H1 (cell line): ENCODE data around the gene TRIM47. TPM values are rescaled to one million over a fixed set of nuclear protein-coding genes. Genes with fewer than 3 reads are reported as not detected.

ENCODE experiments used
- ATF3 ChIP-seq: IDR thresholded peaks from 2 replicates; pipeline ENCODE4 v1.6.1; 2011; ENCODE audit warnings: low read depth, mild to moderate bottlenecking, low read length; ENCODE audit not compliant: insufficient read depth
- BACH1 ChIP-seq: IDR thresholded peaks from 2 replicates; pipeline ENCODE4 v1.6.1; 2012; ENCODE audit warnings: low read length, improper control_type of control experiment
- BCL11A ChIP-seq, 2 experiments: IDR thresholded peaks; one replicate each; pipeline ENCODE4 v1.6.1; 2011; ENCODE audit warnings: low read depth in 2 of 2, low read length in 2 of 2, mild to moderate bottlenecking in 2 of 2
- BRCA1 ChIP-seq: IDR thresholded peaks from 2 replicates; pipeline ENCODE4 v1.6.1; 2012; ENCODE audit warnings: low read depth, low read length, improper control_type of control experiment
- CBX5 ChIP-seq: fragments of 300-800, 300-1000 bp; sonication (generic); IDR thresholded peaks from 2 replicates; pipeline ENCODE4 v1.7.1; 2016; ENCODE audit warnings: antibody characterized with exemption, low read length, low read depth
- CBX8 ChIP-seq: fragments of 300-800, 300-1000 bp; sonication (generic); IDR thresholded peaks from 2 replicates; pipeline ENCODE4 v1.7.1; 2016; ENCODE audit warnings: low read depth, low read length, borderline replicate concordance
- CHD2 ChIP-seq: IDR thresholded peaks from 2 replicates; pipeline ENCODE4 v1.6.1; 2012; ENCODE audit warnings: low read length, improper control_type of control experiment
- EP300 ChIP-seq, 2 experiments: IDR thresholded peaks; 1 replicate in 1 of 2; 2 replicates in 1 of 2; pipeline ENCODE4 v1.6.1; 2011 to 2012; ENCODE audit warnings: low read depth in 2 of 2, low read length in 2 of 2, mild to moderate bottlenecking in 2 of 2, borderline replicate concordance in 1 of 2, inconsistent platforms in 1 of 2, moderate library complexity in 1 of 2
- GTF2F1 ChIP-seq: IDR thresholded peaks from 2 replicates; pipeline ENCODE4 v1.6.1; 2012; ENCODE audit warnings: low read depth, low read length, improper control_type of control experiment, borderline replicate concordance
- JUND ChIP-seq: IDR thresholded peaks from 2 replicates; pipeline ENCODE4 v1.6.1; 2011; ENCODE audit warnings: mild to moderate bottlenecking, improper control_type of control experiment, low read length
- KDM4A ChIP-seq: IDR thresholded peaks from one replicate; pipeline ENCODE4 v1.7.1; 2012; ENCODE audit warnings: low read depth, mild to moderate bottlenecking, moderate library complexity, low read length, inconsistent platforms; ENCODE audit not compliant: severe bottlenecking
- PHF8 ChIP-seq: fragments of 200-600 bp; sonication (generic); conservative IDR thresholded peaks from 2 replicates; pipeline ENCODE4 v1.7.1; 2012; ENCODE audit warnings: low read depth, mild to moderate bottlenecking, inconsistent platforms, low read length, moderate library complexity
- SAP30 ChIP-seq: fragments of 300-600 bp; sonication (generic); IDR thresholded peaks from 2 replicates; pipeline ENCODE4 v1.7.1; 2012; ENCODE audit warnings: low read length, moderate library complexity, mild to moderate bottlenecking, inconsistent platforms; ENCODE audit not compliant: insufficient read depth, insufficient replicate concordance
- SIN3A ChIP-seq, 2 experiments: IDR thresholded peaks in 1 of 2; conservative IDR thresholded peaks in 1 of 2; 2 replicates each; pipeline ENCODE4 v1.6.1; 2011 to 2012; ENCODE audit warnings: low read length in 2 of 2, improper control_type of control experiment in 1 of 2, low read depth in 1 of 2, mild to moderate bottlenecking in 1 of 2
- SIX5 ChIP-seq: IDR thresholded peaks from 2 replicates; pipeline ENCODE4 v1.6.1; 2011; ENCODE audit warnings: mild to moderate bottlenecking, low read depth, low read length
- SP2 ChIP-seq: IDR thresholded peaks from 2 replicates; pipeline ENCODE4 v1.6.1; 2012; ENCODE audit warnings: mild to moderate bottlenecking, low read length, inconsistent platforms
- SRF ChIP-seq: IDR thresholded peaks from 2 replicates; pipeline ENCODE4 v1.6.1; 2011; ENCODE audit warnings: mild to moderate bottlenecking, low read depth, low read length, moderate library complexity
- TBP ChIP-seq: IDR thresholded peaks from 2 replicates; pipeline ENCODE4 v1.6.1; 2011; ENCODE audit warnings: low read depth, low read length, improper control_type of control experiment
- USF2 ChIP-seq: IDR thresholded peaks from 2 replicates; pipeline ENCODE4 v1.6.1; 2011; ENCODE audit warnings: low read length, improper control_type of control experiment
- polyA plus RNA-seq, 7 experiments: library from polyadenylated mRNA; depleted of rRNA in 3 of 7; stranded (reverse) in 5 of 7; unstranded in 2 of 7; fragments of >200 nt in 5 of 7; fragments of 200-250 nt in 2 of 7; gene quantifications; 1 replicate in 5 of 7; 2 replicates in 1 of 7; 4 replicates in 1 of 7; pipeline versions ENCODE4 v1.2.1 to v1.2.3, GENCODE V29; 2011 to 2013; ENCODE audit warnings: missing spikeins in 2 of 7, mixed read lengths in 2 of 7
- total RNA-seq: library from RNA; stranded (reverse); fragmentation: NEBNext Ultra II Directional; extraction: Animal tissue kit (Norgen Biotek cat#: 25700); gene quantifications from 2 replicates; pipeline ENCODE4 v1.2.1, GENCODE V29; 2021

TRIM47 gene
- total and polyA plus RNA-seq, 2 of the 8 experiments (the other 6 are each of a cell fraction or from before 2014, with no cell fraction given), result 6.3 to 6.4 TPM

- TF ChIP-seq BRCA1, result no peak
- no peak for TF ChIP-seq GTF2F1
- peak; percentile 54; the same call in 1 of the 2 replicates for TF ChIP-seq TBP
- no peak for TF ChIP-seq CBX8
- no peak for TF ChIP-seq CHD2
- TF ChIP-seq JUND, result no peak
- TF ChIP-seq BACH1, result no peak
- peak; percentile 97 for TF ChIP-seq USF2
- peak in 1 of 2 experiments; percentile 4; a peak in 1 of 3 replicates for TF ChIP-seq EP300 (IDR thresholded peaks at IDR 0.05; ENCODE audit: borderline replicate concordance in 1 of 2, low read depth in 2 of 2, low read length in 2 of 2)
- TF ChIP-seq CBX5, result no peak
- no peak for TF ChIP-seq SAP30
- TF ChIP-seq PHF8, result peak; percentile 92
- TF ChIP-seq SIX5, result peak; percentile 97
- TF ChIP-seq SIN3A (conservative IDR thresholded peaks at IDR 0.05 in 1 of 2, IDR thresholded peaks at IDR 0.05 in 1 of 2; ENCODE audit: low read depth in 1 of 2, low read length in 2 of 2), result peak in 1 of 2 experiments; percentile 78; a peak in 2 of 4 replicates
- no peak for TF ChIP-seq BCL11A (IDR thresholded peaks at IDR 0.05; ENCODE audit: low read depth in 2 of 2, low read length in 2 of 2)
- no peak for TF ChIP-seq KDM4A
- 0 out of 2 replicates have a peak, but pooled peaks have one; percentile 3 for TF ChIP-seq SRF
- TF ChIP-seq ATF3, result peak; percentile 92
- no peak for TF ChIP-seq SP2
These were observed 22.9 kb downstream of the TRIM47 start, which contains the start of gene WBP2 (continued) for GRCh38 chr17:75855310-75856061.
